IPS-18c (cell line): ENCODE data around the gene USP54.
"Not testable (repeated sequence)": the region's sequence is repeated elsewhere in the genome, so short reads cannot be mapped to it uniquely, and the experiment has no call there.

Source experiments
- H3K4me3 ChIP-seq: 2 replicates; pipeline ENCODE4 v1.7.0; 2013; ENCODE audit warnings: low read depth, mild to moderate bottlenecking, low read length, moderate library complexity; ENCODE audit not compliant: insufficient read depth
- H3K9me3 ChIP-seq: one replicate; pipeline ENCODE4 v1.6.1; 2013; ENCODE audit warnings: mild to moderate bottlenecking, low read length, moderate library complexity; ENCODE audit not compliant: control insufficient read depth, insufficient read depth

USP54 gene

DNA sequence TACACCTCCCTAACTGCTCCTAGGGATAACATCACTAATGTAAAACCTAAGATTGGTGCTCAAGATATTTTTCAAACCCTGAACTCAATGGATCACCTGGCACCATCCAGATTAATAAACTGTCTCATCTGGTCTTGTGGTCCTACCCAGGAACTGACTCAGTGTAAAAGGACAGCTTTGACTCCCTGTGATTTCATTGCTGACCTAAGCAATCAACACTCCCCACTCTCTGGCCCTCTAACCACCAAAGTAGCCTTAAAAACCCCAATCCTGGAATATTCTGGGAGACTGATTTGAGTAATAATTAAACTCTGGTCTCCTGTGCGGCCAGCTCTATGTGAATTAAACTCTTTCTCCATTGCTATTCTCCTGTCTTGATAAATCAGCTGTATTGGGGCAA lies 6.2 kb upstream of the USP54 start:
- Histone ChIP-seq H3K9me3 (no peaks in the 10 kb centered on the region), H3K4me3 (no peak overlapping the region)

DNA sequence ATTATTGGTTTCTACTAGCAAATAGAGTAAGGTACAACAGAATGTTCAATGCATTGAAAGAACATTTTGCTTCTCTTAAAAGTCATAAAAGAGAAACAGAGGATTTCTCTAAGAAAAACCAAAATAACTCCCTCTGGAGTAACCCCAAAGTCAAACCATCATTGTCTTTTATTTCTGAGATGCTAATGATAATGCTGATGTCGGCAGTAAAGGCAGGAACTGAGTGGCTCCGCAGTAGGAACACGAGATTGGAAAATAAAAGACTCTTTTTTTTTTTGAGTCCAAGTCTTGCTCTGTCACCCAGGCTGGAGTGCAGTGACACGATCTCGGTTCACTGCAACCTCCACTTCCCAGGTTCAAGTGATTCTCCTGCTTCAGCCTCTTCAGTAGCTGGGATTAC lies 2.7 kb upstream of the USP54 start:
- no peak overlapping the region for H3K4me3 ChIP-seq
- H3K9me3 ChIP-seq, result no peaks in the 10 kb centered on the region

DNA sequence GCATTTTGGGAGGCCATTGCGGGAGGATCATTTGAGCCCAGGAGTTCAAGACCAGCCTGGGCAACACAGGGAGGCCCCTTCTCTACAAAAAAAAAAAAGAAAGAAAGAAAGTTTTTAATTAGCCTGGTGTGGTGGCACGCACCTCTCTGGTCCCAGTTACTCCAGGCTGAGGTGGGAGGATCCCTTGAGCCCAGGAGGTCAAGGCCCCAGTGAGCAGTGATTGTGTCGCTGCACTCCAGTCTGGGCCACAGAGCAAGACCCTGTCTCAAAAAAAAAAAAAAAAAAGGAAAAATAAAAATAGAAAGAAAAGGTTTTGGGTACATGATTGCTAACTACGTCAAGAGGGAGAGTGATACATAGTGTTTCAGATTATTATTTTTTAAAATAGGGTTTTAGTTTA lies 2.0 kb upstream of the USP54 start:
- no peak overlapping the region for H3K4me3 ChIP-seq
- H3K9me3 ChIP-seq, result no peaks in the 10 kb centered on the region

DNA sequence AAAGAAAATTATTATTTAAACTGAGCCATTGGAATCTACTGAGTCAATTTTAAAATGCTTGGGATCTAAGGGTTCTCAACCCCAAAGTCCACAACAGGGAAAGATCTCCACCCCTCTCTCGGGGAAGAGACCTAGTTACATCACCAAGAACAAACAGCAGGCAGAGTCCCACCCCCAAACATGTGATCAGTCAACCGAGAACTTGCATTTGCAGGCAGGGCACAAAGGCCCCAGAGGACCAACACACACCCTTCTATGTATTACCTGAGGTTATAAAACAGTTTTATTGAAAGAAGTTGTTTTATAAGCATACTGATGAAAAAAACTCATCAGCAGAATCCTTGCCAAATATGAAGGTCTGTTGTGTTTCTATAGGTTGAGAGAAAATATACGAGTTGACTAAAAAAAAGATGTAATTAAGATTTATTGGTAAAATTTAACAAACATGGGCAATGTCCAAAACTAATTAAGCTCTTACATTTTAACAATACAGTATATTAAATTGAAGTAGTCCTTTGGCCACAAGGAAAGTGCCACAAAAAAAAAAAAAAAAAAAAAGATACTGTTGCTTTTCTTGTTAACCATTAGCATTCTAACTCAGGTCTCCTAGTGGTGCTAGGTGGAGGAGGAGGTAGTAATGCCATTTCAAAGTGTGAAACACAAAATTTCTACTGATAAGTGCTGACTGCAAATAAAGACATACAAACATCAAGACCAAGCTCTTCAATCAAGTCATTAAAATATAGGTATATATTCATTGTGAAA lies 975 bp upstream of the USP54 start:
- no peak overlapping the region; the same call in 1 of the 2 replicates for H3K4me3 ChIP-seq
- no peaks in the 10 kb centered on the region for H3K9me3 ChIP-seq

DNA sequence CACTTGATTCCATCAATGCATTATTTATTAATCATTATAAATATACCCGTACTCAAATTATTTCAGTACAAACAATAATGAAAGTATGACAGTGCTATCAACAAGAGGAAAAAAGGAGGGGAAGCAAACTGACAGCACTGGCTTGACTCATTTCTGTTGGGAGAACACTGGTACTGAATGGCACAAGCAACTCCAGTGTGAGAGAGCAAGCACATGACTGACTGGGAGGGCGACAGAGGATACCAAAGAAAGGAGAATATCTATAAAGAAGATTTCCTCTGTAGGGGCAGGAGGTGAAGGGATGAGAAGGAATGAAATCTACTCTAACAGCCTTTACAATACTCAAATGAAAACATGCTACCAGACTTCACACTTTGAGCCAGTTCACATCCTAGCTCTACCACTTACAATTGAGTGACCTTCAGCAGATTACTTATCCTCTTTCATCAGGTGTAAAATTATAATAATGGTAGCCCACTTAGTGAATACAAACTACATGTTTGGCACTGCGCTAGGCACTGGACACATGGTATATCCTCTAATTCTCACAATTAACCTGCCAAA lies 1.5 kb downstream of the USP54 start:
- no peaks in the 10 kb centered on the region for H3K9me3 ChIP-seq
- H3K4me3 ChIP-seq, result no peak overlapping the region

DNA sequence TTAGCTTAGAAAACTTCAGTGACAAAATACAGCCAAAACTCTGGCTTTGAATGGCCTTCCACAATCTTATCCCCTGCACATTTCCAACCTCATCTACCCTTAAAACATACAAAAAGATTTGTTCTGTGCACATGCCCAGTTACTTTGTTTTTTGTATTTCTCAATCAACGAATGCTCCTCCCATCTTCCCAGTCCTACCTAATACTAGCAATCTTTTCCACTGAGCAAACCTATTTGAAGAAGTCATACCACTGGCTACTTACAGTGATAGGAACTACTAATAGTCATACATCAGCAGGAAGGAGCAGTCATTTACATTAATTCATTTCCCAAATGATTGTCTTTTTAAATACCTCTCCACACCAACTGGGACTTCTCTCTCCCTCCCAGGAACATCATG lies 2.5 kb downstream of the USP54 start:
- no peak overlapping the region for H3K4me3 ChIP-seq
- H3K9me3 ChIP-seq, result no peaks in the 10 kb centered on the region

DNA sequence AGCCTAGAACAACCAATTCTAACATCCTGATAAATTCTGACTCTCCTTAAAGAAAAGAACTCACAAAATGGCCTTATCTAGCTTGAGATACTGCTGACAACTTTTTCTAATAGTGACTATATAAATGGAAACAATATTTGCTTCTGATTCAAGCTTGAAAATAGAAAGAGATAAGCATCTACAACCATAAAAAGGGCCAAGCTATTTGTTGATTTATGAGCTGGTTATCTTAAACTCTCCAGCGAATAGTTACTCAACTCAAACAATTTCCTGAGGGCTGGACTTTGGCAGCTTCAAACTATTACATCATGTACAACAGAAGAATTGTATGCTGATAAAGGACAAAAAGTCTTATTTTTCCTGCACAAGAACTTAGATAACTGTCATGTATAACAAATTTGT lies 4.6 kb downstream of the USP54 start:
- Histone ChIP-seq H3K4me3 (no peak overlapping the region), H3K9me3 (no peaks in the 10 kb centered on the region)

DNA sequence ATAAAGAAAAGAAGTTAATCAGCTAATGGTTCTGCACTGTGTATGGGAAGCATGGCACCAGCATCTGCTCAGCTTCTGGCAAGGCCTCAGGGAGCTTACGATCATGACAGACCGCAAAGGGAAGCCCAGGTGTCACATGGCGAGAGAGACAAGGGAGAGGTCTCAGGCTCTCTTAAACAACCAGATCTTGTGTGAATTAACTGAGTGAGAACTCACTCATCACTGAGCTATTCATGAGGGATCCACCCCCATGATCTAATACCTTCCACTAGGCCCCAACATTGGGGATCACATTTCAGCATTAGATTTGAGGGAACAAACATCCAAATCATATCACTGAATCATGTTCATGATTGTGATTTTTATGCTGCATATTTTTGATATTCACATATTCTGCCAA lies 5.8 kb downstream of the USP54 start:
- Histone ChIP-seq H3K4me3 (no peak overlapping the region), H3K9me3 (no peaks in the 10 kb centered on the region)

DNA sequence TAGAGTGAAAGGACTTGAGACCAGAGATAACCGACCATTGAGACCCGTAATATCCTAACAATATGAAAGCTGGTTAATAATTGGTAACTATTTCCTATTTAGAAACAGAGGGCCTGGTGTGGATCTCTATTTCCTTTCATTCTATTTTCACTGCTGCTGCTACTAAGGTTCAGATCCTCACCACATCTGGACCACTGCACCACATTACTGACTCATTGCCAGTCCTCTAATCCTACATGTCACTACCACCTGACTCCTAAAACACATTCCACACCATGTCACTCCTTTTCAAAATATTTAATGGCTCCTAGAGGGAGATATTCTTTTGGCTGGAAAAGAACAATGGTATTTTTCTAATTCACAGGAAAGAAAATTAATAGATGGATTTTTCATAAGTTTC lies 6.4 kb downstream of the USP54 start:
- H3K9me3 ChIP-seq, result no peaks in the 10 kb centered on the region
- H3K4me3 ChIP-seq, result no peak overlapping the region

DNA sequence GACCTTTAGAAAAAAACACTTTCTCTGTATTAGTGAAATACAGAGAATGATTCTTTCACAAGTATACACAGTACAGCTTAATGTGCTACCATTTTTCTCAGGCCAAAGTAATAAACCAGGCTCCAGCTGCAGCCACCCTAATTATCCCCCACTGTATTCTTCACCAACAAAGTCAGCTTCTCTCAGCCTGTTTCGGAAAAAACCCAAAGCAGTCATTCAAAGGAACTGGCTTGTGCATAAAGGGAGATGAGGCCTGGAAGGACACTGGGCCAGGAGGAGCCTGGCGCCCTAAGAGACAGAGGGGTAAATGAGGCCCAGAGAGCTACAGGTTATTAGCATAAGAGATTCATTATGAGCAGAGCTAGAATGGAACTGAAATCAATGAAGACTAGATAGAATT lies 9.2 kb downstream of the USP54 start:
- Histone ChIP-seq H3K4me3 (no peak overlapping the region), H3K9me3 (no peaks in the 10 kb centered on the region)

DNA sequence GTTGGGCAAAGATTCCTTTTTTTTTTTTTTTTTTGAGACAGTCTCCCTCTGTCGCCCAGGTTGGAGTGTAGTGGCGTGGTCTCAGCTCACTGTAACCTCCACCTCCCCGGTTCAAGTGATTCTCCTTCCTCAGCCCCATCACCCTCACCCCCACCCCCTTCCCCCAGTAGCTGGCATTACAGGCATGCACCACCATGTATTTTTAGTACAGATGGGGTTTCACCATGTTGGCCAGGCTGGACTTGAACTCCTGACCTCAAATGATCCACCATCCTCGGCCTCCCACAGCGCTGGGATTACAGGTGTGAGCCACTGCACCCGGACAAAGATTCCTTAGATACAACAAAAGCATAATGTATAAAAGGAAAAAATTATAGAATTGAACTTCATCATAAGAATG lies 12.2 kb downstream of the USP54 start:
- H3K4me3 ChIP-seq, H3K9me3 ChIP-seq: not testable (repeated sequence)

DNA sequence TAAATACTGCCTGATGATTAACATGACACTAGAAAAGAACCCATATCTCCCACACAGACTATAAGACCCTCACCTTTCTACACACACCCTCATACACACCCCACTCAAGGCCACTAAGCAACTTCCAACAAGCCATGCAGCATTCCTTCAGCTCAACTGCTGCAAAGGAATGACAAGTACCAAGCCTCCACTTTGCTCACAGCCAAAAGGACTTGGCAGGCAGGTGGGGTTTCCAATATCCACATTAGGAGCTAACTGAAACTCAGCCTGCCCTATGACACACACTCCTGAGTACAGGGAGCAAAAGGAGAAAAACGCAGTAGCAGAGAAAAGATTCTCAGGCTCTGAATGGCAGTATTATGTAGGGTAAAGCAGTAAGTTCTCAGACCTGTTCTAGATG lies 13.4 kb downstream of the USP54 start:
- H3K4me3 ChIP-seq, result no peak overlapping the region
- H3K9me3 ChIP-seq, result no peaks in the 10 kb centered on the region

DNA sequence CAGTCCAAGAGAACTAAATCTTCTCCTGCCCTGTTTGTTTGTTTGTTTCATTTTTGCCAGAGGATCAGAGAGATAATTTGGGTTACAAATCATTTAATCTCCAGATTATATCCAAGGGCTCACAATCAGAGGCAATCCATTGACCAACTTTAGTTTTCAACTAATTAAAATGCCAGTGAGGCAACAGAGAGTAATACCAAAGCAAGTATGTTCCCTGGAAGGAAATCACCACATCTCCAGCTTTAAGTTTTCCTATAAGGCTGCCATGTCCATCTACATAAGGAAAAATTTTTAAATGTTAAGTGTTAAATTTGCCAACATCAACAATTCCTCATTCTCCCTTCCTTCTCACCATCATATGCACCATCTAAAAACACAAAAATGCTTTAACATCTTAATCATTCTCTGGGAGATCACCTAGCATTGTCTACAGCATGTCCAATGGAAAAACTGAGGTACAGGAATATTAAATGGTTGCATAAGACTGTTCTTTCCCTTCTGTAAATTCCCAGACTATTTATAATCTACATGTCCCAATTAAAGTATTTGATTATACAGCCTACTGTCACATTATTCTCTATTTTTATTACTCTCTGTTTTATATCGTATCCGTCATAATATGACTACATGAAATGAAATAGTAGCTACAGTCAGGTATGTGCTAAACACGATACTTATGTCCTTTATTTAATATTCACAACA lies 14.1 kb downstream of the USP54 start:
- Histone ChIP-seq H3K4me3 (no peak overlapping the region), H3K9me3 (no peaks in the 10 kb centered on the region)

DNA sequence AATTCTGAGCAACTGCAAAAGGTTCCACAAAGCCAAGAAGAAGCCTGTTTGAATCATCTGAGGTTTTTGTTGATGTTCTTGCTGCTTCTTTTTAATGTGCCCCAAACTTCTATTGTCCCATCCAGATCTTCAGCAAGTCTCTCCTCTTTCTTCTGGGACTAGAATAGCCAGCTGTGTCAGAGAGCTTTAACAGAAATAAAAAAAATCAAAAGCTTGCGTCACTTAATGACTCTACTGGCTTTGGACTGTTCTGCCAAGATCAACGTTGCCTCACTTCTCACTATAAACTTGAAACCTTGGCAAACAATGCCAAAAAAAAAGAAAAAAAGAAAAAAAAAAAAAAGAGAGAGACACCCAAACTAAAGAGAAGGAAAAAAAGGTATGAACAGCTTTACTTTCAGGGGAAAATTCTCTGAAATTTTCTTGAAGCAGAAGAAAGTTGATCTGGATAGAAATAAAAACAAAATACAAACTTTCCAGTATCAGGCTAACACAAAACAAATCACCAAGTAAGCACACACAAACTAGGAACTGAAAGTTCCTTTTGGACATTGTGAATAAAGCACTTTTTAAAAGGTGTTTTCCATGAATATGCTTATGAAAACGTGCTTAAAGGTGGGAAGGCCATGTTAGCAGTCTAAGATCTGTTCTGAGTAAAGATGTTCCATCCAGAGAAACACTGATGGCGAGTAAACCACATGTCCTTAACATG lies 14.8 kb downstream of the USP54 start:
- no peaks in the 10 kb centered on the region for H3K9me3 ChIP-seq
- H3K4me3 ChIP-seq, result no peak overlapping the region

DNA sequence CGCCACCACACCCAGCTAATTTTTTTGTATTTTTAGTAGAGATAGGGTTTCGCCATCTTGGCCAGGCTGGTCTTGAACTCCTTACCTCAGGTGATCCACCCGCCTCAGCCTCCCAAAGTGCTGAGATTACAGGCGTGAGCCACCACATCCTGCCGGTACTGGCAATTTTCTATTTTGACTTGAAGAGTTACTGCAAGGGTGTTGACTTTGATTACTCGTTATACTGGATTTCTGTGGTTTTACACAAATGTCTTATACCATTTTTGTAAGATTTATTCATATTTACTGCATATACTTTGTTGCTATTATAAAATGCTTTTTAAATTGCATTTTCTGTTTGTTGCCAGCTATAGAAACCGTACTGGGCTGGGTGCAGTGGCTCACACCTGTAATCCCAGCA lies 24.1 kb downstream of the USP54 start:
- H3K4me3 ChIP-seq, H3K9me3 ChIP-seq: not testable (repeated sequence)

DNA sequence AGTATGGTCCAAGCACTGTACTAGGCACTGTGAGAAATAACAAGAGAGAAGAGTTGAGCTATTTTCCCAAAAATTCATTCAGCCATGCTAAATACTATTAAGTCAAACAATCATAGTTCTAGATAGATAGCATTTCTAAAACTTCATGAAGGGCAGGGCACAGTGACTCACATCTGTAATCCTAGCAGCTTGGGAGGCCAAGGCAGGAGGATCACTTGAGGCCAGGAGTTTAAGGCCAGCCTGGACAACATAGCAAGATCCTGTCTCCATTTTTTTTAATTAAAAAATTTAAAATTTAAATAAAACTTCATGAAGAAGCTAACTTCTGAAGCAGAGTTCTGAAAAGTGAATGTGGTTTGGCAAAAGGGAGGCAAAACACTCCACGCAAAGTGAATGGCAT lies 29.9 kb downstream of the USP54 start:
- Histone ChIP-seq H3K9me3 (no peaks in the 10 kb centered on the region), H3K4me3 (no peak overlapping the region)

DNA sequence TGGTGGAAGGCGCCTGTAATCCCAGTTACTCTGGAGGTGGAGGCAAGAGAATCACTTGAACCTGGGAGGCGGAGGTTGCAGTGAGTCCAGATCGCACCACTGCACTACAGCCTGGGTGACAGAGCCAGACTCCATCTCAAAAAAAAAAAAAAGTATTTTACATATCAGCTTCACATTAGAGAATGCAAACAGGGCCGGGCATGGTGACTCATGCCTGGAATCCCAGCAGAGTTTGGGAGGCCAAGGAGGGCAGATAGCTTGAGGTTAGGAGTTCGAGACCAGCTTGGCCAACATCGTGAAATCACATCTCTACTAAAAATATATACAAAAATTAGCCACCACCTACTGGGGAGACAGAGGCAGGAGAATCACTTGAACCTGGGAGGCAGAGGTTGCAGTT lies 31.6 kb downstream of the USP54 start:
- no peak overlapping the region for H3K4me3 ChIP-seq
- H3K9me3 ChIP-seq, result no peaks in the 10 kb centered on the region

DNA sequence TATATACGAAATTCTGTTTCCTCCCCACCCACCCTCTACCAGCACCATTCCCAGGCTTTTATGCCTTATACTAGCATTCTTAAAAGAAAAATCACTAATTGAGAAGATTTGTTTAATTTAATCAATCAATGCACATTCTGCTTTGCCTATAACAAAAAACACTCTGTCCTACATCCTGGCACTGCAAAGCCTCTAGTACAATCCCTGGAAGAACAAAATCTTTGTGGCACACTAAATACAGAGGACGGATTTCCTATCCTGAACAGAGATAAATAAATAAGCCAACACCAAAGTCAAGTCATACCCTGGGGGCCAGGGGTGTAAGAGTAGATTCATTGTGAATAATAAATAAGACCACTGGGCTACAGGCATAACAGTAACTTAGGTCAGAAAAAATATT lies 34.3 kb downstream of the USP54 start:
- no peak overlapping the region for H3K4me3 ChIP-seq
- H3K9me3 ChIP-seq, result no peaks in the 10 kb centered on the region
